OCI-LY3 (cell line): Measurements from ENCODE around the gene FN1.

Source experiments
- H2AFZ ChIP-seq: fragments of 200-600, 300-600 bp; shearing (Covaris generic); 2 replicates; pipeline ENCODE4 v1.6.0; 2014; ENCODE audit warnings: antibody characterized with exemption, low read depth, low read length
- H3K27ac ChIP-seq: fragments of 200-600, 300-600 bp; sonication (generic); 2 replicates; pipeline ENCODE4 v1.5.1; 2014; ENCODE audit warnings: mild to moderate bottlenecking, low read length, moderate library complexity, mixed read lengths
- H3K27me3 ChIP-seq: fragments of 200-600, 300-600 bp; sonication (generic); 2 replicates; pipeline ENCODE4 v1.6.1; 2014; ENCODE audit warnings: low read depth, low read length, mixed read lengths
- H3K36me3 ChIP-seq: fragments of 200-600, 300-600 bp; sonication (generic); replicated peaks from 2 replicates; pipeline ENCODE3; 2014; ENCODE audit warnings: low read depth, low read length, mixed read lengths
- H3K4me1 ChIP-seq: fragments of 300-600, 200-600 bp; sonication (generic); 2 replicates; pipeline ENCODE4 v1.6.1; 2014; ENCODE audit warnings: low read length, mixed read lengths
- H3K4me2 ChIP-seq: fragments of 200-600, 300-600 bp; sonication (generic); 2 replicates; pipeline ENCODE4 v1.6.1; 2014; ENCODE audit warnings: low read length, mixed read lengths
- H3K4me3 ChIP-seq: fragments of 300-600, 200-600 bp; sonication (generic); 2 replicates; pipeline ENCODE4 v1.5.1; 2014; ENCODE audit warnings: antibody characterized with exemption, mild to moderate bottlenecking, low read length, moderate library complexity
- H3K79me2 ChIP-seq: fragments of 300-600, 200-600 bp; shearing (Covaris generic); 2 replicates; pipeline ENCODE4 v1.6.1; 2014; ENCODE audit warnings: mild to moderate bottlenecking, low read length, mixed read lengths
- H3K9ac ChIP-seq: fragments of 300-600, 200-600 bp; shearing (Covaris generic); 2 replicates; pipeline ENCODE4 v1.6.0; 2014; ENCODE audit warnings: mild to moderate bottlenecking, low read length, moderate library complexity
- H3K9me3 ChIP-seq: fragments of 200-600, 300-600 bp; shearing (Covaris generic); 2 replicates; pipeline ENCODE4 v1.6.1; 2014; ENCODE audit warnings: low read length, mixed read lengths; ENCODE audit not compliant: insufficient read depth
- H4K20me1 ChIP-seq: fragments of 200-600, 300-600 bp; sonication (generic); 2 replicates; pipeline ENCODE4 v1.6.1; 2016; ENCODE audit warnings: low read length, mixed read lengths; ENCODE audit not compliant: insufficient read depth
- CTCF ChIP-seq: fragments of 200-600, 300-600 bp; sonication (generic); IDR thresholded peaks from 2 replicates; pipeline ENCODE4 v1.5.1; 2014; ENCODE audit warnings: antibody characterized with exemption, low read length, low read depth
- EZH2phosphoT487 ChIP-seq: fragments of 200-600 bp; shearing (Covaris generic); IDR thresholded peaks from 2 replicates; pipeline ENCODE4 v1.6.1; 2018; ENCODE audit warnings: antibody characterized with exemption, mixed run types, low read depth

The FN1 gene

DNA sequence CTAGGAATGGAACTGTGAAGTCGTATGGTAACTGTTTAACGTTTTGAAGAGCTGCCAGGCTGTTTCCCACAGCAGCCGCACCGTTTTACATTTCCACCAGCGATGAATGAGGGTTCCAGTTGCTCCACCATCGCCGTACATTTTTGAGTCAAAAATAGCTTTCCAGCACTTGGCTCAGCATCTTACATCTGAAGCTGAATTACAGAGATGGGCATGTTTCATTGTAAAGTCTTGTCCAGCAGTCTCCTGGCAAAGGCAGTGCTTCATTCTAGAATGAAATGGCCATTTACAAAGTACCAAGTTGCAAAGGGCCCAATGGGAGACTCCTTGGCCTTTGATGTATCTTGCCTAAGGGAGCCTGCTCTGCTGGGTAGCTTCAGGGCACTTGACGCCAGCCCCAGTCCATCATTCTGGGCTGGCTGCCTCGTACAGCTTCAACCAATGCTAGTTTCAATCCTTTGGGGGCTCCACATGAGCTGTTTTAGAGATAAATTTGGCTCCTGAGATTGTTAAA lies 78.9 kb downstream of the FN1 start:
- TF ChIP-seq EZH2phosphoT487 (no peak), CTCF (no peak)
- no peaks in the 10 kb centered on the region for H3K27me3 ChIP-seq
- no peaks in the 10 kb centered on the region for H3K79me2 ChIP-seq
- no peak overlapping the region for H3K9ac ChIP-seq
- H3K4me2 ChIP-seq = no peak overlapping the region
- H3K27ac ChIP-seq = no peak overlapping the region
- peaks cover 3% of the 10 kb centered on the region for H3K36me3 ChIP-seq
- no peaks in the 10 kb centered on the region for H3K4me1 ChIP-seq
- H3K9me3 ChIP-seq = no peaks in the 10 kb centered on the region
- H3K4me3 ChIP-seq = no peak overlapping the region
- H4K20me1 ChIP-seq = no peaks in the 10 kb centered on the region
- H2AFZ ChIP-seq = no peak overlapping the region

DNA sequence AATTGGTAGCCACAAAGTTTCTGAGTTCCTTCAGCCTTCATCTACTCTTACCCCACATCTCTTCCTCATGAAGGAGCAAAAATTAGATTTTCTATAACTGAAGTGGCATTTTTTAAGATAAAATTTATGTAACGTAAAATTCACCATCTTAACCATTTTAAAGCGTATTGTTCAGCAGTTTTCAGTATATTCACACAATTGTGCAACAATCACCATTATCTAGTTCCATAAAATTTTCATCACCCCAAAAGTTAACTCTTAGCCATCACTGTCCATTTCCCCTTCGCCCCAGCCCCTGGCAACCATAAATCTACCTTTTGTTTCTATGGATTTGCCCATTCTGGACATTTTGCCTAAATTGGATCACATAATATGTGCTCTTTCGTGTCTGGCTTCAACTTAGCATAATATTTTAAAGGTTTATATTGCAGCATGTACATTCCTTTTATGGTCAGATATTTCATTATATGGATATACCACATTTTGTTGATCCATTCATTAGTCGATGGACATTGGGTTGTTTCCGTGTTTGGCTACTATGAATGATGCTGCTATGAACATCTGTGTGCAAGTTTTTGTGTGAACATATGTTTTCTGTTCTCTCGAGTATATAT lies 79.4 kb downstream of the FN1 start:
- H2AFZ ChIP-seq = no peak overlapping the region
- no peaks in the 10 kb centered on the region for H3K9me3 ChIP-seq
- H4K20me1 ChIP-seq = no peaks in the 10 kb centered on the region
- no peak for TF ChIP-seq CTCF
- TF ChIP-seq EZH2phosphoT487 = no peak
- H3K4me2 ChIP-seq = no peak overlapping the region
- no peak overlapping the region for H3K27ac ChIP-seq
- peaks cover 8% of the 10 kb centered on the region for H3K36me3 ChIP-seq
- no peaks in the 10 kb centered on the region for H3K4me1 ChIP-seq
- H3K79me2 ChIP-seq = no peaks in the 10 kb centered on the region
- H3K9ac ChIP-seq = no peak overlapping the region
- no peak overlapping the region for H3K4me3 ChIP-seq
- no peaks in the 10 kb centered on the region for H3K27me3 ChIP-seq

DNA sequence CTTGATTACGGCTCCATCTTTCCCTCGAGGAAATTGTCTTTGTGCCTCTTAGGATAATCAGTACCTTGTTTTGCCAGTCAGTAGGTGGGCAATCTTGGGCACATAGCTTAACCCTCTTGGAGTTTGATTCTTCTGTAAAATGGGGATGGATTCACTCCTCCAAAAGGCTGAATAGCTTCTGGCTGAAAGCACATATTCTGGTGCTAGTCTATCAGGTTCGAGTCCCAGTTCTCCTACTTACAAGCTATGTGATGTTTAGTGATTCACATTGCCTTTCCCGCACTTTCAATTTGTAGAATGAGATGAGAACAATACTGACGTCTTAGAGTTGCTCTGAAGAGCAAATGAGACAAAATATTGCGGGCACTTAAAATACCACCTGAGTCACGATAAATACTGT lies 80.1 kb downstream of the FN1 start:
- H3K9me3 ChIP-seq = no peaks in the 10 kb centered on the region
- no peak overlapping the region for H3K9ac ChIP-seq
- H3K27ac ChIP-seq = no peak overlapping the region
- no peak overlapping the region for H3K4me2 ChIP-seq
- H4K20me1 ChIP-seq = no peaks in the 10 kb centered on the region
- no peak overlapping the region for H3K4me3 ChIP-seq
- no peaks in the 10 kb centered on the region for H3K27me3 ChIP-seq
- H2AFZ ChIP-seq = no peak overlapping the region
- H3K79me2 ChIP-seq = no peaks in the 10 kb centered on the region
- no peak for TF ChIP-seq EZH2phosphoT487
- no peak for TF ChIP-seq CTCF
- no peaks in the 10 kb centered on the region for H3K4me1 ChIP-seq
- H3K36me3 ChIP-seq = peaks cover 14% of the 10 kb centered on the region

GRCh38 chr2:215354771-215355695 lies 80.8 kb downstream of the FN1 start:
- H3K27me3 ChIP-seq = no peaks in the 10 kb centered on the region
- TF ChIP-seq CTCF = no peak
- TF ChIP-seq EZH2phosphoT487 = no peak
- H3K79me2 ChIP-seq = no peaks in the 10 kb centered on the region
- no peaks in the 10 kb centered on the region for H4K20me1 ChIP-seq
- no peak overlapping the region for H3K9ac ChIP-seq
- no peaks in the 10 kb centered on the region for H3K9me3 ChIP-seq
- H2AFZ ChIP-seq = no peak overlapping the region
- no peak overlapping the region for H3K4me2 ChIP-seq
- H3K4me1 ChIP-seq = no peaks in the 10 kb centered on the region
- H3K4me3 ChIP-seq = no peak overlapping the region
- no peak overlapping the region for H3K27ac ChIP-seq
- peaks cover 17% of the 10 kb centered on the region for H3K36me3 ChIP-seq
